NCI-H1092 (cell line): ENCODE measurements around the gene WDR38.
"Not testable (repeated sequence)": the region's sequence is repeated elsewhere in the genome, so short reads cannot be mapped to it uniquely, and the experiment has no call there.

Source experiments
- DNase-seq: peaks from one replicate; lab custom pipeline; 2025; lab: John Stamatoyannopoulos, UW

The WDR38 gene

DNA sequence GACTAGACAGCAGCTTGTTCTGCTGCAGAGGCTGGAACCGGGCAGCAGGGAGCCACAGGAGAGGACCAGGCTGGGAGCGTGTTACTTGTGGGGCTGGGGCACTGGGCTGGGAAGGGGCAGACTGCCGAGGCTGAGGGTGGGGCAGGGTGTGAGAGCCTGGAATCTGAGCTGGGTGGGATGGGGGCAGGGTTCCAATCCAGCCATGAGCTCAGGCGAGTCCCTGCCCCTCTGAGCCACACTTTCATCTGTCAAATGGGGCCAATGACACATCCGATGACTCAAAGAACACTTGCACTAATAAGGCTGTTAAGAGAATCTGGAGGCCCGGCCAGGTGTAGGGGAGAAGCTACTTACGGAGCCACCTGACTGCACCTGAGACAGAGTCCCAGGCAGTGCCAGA, 18.7 kb upstream of the WDR38 start:
- no peak for DNase-seq

DNA sequence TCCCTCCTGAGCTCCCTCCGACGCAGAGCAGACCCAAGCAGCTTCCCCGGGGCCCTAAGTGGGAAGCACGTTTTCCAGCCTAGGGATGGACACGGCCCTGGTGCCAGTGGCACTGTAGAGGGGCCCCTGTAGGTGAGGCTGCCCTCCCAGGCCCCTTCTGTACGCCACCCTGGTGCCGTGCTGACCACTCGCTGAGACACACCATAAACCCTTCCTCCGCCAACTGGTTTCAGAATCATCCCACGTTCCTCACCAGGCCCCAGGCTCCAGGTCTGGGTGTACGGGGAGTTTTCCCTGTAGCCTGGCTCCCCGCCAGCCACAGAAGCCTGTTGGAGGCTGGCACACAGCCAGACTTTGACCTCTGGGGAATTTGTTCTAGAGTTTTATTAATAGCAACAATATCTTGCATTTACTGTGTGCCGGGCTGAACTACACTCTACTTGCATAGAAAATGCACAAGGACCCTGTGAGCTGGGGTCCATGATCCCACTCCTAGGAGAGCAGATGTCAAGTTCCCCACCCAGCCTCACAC, 18.2 kb upstream of the WDR38 start:
- peak; percentile 82 for DNase-seq

DNA sequence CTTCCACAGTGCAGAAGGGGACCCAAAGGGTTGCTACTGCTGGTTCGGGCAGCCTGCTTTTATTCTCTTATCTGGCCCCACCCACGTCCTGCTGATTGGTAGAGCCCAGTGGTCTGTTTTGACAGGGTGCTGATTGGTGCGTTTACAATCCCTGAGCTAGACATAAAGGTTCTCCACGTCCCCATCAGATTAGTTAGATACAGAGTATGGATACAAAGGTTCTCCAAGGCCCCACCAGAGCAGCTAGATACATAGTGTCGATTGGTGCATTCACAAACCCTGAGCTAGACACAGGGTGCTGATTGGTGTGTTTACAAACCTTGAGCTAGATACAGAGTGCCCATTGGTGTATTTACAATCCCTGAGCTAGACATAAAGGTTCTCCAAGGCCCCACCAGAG, 15.1 kb upstream of the WDR38 start:
- DNase-seq: not testable (repeated sequence)

DNA sequence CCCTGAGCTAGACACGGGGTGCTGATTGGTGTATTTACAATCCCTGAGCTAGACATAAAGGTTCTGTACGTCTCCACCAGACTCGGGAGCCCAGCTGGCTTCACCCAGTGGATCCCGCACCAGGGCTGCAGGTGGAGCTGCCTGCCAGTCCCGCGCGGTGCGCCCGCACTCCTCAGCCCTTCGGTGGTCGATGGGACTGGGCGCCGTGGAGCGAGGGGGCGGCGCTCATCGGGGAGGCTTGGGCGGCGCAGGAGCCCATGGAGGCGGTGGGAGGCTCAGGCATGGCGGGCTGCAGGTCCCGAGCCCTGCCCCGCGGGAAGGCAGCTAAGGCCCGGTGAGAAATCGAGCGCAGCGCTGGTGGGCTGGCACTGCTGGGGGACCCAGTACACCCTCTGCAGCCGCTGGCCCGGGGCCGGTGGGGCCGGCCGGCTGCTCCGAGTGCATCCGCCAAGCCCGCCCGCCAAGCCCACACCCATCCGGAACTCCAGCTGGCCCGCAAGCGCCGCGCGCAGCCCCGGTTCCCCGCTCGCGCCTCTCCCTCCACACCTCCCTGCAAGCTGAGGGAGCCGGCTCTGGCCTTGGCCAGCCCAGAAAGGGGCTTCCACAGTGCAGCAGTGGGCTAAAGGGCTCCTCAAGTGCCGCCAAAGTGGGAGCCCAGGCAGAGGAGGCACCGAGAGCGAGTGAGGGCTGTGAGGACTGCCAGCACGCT, 14.5 kb upstream of the WDR38 start:
- not testable (repeated sequence) for DNase-seq

DNA sequence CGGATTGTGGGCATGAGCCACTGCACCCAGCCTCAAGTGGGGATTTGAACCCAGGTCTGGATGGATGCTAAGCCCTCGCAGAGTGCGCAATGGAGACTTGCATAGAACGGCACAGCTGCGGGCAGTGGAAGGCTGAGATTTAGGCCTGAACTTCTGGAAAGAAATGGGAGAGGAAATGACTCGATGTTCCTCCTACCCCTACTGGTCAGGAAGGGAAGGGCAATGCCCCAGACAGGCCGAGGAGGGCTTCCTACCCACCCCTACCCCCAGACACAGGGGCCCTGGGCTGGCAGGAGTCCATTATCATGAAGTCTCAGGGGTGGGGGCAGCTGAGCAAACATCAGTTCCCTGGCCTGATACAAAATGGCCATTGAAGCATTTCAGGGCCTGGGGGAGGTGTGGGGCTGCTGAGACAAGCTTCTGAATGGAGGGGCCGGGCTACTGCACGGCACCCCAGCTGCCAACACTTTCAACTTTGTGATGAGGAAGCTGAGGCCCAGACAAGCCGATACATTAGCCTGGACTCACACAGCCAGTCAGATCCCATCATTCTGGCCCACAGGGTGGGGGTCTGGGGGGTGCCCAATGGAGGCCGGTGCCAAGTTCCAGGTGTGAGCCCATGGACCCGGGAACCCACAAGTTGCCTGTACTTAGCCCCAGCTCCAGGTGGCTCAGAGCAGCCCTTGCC, 13.5 kb upstream of the WDR38 start:
- peak; percentile 91 for DNase-seq

DNA sequence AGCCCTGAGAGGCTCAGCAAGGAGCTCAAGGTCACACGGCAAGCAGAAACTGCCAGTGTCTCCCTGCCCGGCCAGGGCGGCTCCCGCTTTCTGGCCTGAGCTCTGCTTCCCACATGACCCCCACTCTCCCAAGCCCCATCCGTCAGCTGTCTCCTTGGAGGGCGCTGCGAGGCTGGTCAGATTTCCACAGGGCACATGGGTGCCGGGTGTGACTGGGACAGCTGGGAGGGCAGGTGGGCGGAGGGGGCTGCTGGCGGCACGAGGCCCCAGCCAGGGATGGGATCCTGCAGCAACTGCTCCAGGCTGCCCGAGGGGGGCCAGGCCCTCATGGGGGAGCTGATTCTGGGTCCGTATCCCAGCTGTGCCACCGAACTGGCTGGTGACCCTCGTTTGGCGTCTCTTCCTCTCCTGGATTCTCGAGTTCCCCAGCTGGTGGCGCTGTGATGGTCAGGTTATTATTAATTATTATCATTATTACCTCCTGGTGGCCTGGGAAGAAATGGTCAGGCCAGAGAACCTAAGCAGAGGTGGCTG, 12.9 kb upstream of the WDR38 start:
- no peak for DNase-seq

DNA sequence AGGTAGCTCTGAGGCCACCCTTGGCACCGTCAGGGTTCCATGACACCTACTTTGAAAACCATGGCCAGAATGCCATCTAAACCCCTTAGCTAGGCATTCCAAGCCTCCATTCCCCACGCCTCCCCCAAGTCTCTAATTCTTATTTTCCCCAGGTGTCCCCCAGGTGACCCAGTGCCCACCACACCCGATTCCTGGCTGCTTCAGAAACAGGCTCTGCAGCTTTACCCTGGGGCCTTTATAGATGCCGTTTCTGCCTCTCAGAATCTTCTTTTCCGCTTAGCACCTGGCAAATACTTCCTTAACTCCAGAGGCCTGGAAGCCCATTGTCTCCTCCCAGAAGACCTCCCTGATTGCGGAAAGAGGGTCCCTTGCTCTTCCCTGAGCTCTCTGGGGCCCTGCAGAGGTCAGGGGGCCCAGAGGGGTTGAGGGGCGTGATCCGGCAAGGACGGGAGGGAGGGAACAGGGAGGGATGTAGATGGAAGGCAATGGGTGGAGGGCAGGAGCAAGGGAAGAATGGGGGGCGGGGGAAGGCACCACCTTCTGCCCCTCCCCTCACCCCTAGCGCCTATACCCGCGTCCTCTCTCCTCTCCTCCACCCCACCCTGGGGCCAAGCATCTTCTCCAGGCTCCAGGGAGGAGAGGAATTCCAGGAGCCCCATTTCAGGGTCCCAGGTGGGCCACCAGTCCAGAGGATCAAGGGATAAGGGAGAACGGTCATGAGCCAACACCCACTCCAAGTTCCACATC, 12.0 kb upstream of the WDR38 start:
- DNase-seq: no peak

DNA sequence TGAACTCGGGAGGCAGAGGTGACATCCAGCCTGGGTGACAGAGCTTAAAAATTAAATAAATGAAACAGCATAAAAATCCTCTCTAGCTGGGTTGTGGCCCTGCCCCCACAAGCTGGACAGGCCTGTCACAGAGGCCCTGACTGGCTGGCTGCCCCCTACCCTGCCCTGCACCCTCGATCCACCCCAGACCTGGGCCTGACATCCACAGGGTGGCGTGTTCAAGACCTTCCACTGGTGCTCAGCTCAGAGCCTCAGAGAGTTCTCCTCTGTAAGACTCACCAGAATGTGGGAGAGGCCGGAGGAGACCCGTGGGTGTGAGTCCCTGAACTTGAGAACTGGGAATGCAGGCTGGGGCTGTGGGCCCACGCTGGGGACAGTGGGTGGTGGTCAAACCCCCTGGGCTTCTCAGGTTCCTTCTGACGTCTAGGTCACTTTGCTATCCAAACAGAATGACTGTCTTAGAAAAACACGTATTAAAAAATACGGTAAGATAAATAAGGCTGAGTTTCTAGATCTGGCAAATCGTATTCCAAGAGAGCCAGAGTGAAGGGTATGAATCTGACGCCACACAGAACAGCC, 9.7 kb upstream of the WDR38 start:
- no peak for DNase-seq

DNA sequence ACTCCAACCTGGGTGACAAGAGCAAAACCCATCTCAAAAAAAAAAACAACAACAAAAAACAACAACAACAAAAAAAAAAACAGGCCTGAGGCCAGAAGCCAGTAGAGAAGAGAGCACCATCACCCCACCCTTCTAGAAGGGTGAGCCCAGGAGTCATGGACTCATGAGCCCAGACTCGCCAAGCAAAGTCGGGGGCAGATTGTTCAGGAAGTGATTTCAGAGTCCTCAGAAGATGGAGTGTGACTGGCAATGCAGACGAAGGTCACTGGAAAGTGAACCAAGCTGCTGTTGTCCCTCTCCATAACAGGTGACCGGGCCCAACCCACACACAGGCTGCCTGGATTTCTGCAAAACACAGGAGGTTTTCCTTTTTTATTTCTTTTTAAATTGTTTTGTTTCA, 9.0 kb upstream of the WDR38 start:
- DNase-seq: no peak

DNA sequence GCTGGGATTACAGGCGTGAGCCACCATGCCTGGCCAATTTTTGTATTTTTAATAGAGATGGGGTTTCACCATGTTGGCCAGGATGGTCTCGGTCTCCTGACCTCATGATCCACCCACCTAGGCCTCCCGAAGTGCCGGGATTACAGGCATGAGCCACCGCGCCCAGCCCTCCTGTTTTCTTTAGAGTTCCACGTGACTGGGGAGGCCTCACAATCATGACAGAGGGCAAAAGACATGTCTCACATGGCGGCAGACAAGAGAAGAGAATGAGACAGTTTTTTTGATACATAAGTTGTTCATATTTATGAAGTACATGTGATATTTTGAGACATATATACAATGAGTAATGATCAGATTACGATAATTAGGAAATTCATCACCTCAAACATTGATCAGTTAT, 6.8 kb upstream of the WDR38 start:
- DNase-seq: not testable (repeated sequence)

DNA sequence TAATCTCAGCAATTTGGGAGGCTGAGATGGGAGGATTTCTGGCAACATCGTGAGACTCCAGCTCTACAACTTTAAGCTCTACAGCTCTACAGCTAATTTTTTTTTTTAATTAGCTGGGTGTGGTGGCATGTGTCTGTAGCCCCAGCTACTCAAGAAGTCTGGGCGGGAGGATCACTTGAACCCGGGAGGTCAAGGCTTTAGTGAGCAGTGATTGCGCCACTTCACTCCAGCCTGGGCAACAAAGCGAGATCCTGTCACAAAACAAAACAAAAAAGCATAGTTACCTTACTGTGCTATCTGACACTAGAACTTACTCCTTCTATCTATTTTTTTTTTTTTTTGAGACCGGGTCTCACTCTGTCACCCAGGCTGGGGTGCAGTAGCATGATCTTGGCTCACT, 6.3 kb upstream of the WDR38 start:
- DNase-seq: no peak

DNA sequence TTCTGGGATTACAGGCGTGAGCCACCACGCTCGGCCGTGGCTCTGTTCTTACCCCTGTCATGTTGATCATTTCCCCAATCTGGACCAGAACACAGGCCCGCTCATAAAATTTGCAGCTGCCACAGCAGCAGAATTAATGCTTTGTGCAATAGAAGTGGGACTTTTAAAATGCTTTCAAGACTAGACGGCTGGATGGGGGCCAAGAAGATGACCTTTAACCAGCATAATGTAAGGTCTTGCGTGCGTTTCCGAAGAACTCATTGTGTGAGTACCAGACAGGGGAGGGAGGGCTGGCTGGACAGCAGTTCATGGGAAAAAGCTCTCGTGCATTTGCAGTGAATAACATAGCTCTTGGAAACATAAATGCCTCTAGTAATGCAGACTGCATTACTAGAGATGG, 3.5 kb upstream of the WDR38 start:
- DNase-seq: no peak

DNA sequence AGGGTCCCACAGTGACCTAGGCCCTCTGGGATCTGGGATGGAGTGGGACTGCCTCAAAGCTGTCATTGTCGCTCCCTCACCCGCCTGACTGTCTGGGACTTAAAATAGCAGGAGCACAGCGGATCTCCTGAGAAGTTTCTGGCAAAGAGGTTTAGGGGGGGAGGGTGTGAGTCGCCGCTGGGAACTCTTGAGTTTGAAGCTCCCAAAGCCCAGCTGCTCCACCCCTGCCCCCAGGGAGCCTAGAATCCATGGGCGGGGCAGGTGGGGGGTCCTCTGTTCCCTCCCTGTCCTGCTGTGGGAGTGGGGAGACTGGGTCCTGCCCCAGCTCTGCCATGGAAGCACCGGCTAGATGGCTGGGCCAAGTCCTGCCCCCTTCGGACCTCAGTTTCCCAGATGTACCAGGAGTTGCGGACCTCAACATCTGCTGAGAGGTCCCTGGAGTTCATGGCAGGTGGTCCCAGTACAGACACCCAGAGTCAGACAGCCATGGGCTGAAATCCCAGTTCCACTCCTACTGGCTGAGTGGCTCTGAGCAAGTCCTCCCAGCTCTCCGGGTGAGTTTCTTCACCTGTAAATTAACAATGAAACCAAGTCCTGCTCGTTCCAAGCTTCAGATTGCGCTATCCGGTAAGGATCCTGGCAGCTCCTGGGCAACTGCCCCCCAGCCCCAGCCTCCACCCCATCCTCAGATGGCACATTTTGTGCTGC, 985 bp upstream of the WDR38 start:
- no peak for DNase-seq

DNA sequence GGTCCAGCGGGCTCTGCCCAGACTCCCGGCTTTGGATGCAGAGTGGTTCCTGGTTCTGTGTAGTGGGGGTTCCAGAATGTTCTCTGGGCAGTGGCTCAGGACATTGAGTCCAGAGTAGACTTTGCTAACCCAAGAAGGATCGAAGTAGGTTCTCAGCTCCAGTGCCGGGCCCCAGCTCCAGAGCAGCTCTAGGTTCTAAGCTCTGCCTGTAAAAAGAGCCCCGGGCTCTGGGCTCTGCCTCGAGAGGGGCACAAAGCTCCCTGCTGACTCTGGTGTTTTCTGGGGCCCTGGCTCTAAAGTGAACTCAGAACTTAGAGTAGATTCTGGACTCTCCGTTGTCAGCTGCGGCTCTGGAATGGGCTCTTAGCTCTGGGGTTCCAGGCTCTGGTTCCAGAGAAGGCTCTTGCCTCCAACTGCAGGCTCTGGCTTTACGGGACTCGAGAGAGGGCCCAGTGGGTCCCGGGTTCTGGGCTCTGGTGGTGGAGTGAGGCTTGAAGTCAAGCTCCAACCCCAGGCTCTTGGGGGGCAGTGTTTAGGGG, 414 bp downstream of the WDR38 start:
- no peak for DNase-seq

DNA sequence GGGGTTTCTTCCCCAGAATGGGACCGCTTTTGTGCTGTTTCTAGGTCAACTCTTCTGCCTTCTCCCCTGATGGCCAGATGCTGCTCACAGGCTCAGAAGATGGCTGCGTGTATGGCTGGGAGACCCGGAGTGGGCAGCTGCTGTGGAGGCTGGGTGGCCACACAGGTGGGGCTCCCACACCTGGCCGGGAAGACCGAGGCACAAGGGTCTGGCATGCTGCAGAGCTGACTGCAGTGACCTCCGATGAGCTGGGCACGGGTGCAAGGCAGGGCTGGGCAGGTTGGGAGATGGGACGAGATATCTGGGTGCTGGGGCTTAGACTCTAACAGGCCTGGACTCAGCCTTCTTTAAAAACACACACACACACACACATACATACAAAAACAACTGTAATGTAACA, 901 bp downstream of the WDR38 start:
- DNase-seq: no peak

DNA sequence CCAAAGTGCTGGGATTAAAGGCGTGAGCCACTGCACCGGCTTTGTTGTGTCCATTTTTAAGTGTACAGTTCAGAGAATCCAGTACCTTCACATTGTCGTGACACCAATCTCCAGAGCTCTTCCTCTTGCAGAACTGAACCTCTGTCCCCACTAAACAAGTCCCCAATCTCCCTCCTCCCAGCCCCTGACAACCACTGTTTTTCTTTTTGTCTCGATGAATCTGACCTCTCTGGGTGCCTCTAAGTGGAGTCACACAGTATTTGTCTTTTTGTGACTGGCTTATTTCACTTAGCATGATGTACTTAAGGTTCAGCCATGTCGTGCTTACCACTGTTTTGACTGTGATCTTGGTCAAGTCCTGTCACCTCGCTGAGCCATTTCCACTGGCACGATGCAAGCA, 1.6 kb downstream of the WDR38 start:
- no peak for DNase-seq

DNA sequence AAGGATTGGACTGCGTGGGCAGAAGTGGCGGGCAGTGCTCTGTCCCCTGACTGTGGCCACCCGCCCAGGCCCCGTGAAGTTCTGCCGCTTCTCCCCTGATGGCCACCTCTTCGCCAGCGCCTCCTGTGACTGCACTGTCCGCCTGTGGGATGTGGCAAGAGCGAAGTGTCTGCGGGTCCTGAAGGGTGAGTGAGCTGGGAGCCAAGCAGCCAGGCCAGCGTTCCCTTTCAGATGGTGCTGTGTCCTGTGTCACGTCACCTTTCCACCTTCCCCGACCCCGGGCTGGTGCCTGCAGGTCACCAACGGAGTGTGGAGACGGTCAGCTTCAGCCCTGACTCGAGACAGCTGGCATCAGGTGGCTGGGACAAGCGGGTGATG, 2.3 kb downstream of the WDR38 start:
- DNase-seq: no peak

DNA sequence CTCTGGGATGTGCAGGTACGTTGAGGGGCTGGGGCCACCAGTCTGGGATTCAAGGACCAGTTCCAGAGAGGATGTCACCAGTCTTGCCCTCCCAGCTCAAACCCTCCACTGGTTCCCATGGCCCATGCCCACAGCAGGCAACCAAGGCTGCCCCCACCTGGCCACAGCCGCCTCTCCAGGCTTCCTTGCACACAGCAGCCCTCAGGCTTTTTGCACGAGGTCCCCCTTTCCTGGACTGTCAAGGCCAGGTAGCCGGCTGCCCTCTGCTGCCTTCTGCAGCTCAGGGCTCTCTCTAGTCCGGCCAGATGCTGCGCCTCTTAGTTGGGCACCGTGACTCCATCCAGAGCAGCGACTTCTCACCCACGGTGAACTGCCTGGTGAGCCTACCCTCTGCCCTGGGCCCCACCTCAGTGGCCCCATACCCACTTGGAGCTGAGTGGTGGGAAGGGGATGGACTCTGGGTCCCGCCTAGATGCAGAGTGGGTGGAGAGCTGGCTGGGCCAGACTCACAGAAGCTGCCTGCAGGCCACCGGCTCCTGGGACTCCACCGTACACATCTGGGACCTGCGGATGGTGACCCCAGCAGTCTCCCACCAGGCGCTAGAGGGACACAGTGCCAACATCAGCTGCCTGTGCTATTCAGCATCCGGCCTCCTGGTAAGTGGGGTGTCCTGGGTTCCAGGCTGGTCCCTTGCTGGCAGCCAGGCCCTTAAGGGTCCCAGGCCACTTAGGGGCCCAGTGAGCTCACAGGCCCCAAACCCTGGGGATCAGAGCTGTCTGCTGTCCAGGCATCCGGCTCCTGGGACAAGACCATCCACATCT, 2.9 kb downstream of the WDR38 start:
- no peak for DNase-seq

DNA sequence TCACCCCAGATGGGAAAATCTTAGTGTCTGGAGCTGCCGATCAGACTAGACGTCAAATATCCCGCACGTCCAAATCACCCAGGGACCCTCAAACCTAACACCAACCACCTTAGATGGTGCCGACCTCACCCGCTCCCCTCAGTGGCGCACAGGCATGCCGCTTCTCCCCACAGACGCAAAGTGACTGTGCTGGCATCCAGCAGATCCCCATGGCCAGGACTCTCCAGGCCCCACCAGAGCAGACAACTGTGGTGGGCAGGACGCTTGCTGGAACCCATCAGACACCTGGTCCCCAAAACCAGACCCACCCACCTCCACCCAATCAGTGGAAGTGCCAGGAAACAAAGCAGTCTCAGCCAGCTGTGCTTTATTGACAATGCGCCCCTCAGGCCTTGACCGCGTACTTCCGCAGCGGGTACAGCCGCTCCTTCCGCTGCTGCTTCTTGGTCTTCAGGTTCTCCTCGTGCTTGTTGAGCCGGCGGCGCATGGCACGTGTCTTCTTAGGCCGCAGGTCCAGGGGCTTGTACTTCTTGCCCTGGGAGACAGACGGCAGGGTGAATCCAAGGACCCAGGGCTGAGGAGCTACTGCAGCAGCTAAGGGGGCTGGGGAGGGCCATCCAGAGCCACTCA, 4.4 kb downstream of the WDR38 start:
- no peak for DNase-seq
